Fibroblast of skin of left quadriceps (primary cell): ENCODE data around the gene LRPAP1.
A peak's percentile ranks its signal among the peaks of the same experiment; 100 is the strongest.

Experiments used
- DNase-seq, 2 experiments: peaks; one replicate each; pipeline ENCODE4 v3.0.0-alpha.2; 2013; ENCODE audit warnings: low read depth in 2 of 2

LRPAP1 gene

DNA sequence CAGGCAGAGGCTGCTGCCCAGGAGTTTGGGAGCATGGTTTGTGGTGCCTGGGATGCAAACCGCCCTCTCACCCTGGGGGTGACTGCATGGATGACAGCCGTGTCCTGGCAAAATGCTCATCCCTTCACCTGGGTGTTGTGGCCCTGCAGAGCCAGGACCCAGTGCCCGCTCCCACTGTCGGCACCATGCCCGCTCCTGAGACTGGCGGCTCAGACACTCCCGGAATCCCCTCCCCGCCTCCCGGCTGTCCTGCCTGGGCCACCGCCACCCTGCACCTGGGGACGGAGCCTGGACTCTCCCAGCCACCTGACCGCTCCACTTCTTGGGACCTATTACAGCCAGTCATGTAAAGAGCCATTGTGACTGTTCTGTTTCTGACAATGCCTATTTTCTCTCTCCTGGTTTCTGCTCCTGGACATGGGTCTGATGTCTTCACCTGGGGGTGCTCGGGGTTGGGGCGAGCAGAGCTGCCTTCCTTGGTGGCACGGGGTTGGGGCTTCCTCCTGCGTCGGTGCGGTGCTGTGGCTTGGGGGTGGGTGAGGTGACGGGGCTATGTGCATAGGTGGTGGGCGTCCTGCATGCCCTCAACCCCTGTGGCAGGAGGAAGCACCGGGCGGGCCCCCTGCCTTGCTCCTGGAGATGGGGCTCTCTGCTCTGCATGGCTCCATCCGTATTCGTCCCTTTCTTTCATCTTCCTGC is 30.9 kb downstream of the LRPAP1 start:
- DNase-seq, result no peak

DNA sequence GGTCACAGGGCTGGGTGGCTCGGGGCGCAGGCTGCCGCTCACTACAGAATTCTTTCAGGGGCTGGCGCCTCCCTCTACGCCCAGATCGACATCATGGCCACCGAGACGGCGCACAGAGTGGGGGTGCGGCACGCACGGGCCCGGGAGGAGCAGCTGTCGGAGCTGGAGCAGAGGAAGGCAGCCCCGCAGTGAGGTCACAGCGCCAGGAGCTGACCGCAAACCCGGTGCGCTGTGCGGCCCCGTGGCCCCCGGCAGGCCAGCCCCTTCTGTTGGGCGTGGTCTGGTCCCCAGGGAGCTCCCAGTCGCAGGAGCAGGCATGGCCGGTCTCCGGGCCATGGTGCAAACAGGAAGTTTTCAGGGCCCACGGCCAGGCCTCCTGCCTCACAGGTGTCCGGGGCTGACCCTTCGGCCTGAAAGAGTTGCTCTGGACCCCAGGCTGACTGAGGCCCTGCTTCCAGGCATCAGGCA is 31.6 kb downstream of the LRPAP1 start:
- no peak for DNase-seq

- DNase-seq, result no peak
Observed at GRCh38 chr4:3500111-3500510, 32.1 kb downstream of the LRPAP1 start.

DNA sequence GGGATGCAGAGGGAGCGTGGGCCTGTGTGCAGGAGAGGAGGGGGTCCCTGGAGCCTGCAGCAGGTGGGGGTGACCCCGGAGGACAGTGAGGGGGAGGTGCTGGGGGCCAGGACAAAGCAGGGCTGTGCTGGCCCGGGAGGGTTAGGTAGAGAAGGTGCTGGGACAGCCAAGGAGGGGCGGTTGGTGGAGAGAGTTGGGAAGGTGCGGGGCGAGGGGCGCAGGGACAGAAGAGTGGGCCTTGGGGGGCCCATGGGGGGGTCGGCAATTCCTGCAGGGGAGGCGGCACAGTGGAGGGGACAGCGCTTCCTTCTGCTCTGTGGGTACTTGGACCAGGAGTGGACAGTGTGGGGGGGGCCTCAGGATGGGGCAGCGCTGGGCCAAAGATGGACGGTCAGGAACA is 32.5 kb downstream of the LRPAP1 start:
- DNase-seq, result no peak

DNA sequence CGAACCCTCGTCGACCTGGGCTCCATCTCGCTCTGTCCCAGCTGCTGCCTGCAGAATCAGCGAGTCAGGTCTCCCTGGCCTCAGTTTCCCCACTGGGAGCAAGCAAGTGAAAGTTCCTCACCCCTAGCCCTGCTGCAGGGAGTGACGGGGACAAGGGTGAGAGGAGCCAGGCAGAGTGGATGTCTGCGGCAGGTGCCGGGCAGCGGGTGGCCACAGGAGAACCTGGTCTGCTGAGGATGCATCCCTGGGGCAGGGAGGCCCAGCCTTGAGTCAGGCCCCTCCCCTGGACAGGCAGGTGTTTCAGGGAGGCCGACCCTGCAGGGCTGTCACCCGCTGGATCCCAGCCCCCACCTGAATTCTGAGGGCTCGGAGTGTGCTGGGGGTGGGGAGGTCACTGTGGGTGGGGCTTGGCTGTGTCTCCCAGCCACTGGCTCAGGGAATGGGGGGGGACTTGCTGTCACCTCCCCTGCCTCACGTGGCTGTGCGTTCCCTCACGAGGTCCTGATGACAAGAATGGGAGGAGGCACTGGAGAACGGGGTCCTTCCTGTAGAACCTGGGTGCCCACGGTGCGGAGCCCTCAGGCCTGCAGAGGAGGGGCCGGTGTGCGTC is 33.2 kb downstream of the LRPAP1 start:
- DNase-seq, result no peak

DNA sequence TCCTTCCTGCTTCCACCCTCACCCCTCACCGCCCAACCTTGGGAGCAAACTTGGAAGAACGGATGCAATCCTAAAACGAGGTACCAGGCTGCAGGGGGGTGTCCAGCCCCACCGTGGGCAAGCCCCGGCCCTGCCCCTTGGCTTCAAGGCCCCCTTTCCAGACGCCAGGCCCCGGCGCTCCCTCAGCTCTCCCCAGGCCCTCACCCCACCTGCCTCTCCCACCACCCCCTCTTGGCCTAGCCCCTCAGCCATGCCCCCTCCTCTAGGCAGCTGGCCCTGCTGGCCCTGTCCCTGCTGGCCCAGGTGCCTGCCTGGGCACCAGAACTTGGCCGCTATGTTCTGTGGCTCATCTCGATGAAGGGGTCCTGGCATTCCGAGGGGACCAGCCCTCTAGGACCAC is 33.8 kb downstream of the LRPAP1 start:
- DNase-seq, result no peak

GRCh38 chr4:3497523-3498389 is 34.5 kb downstream of the LRPAP1 start:
- DNase-seq, result no peak

- no peak for DNase-seq
Observed at GRCh38 chr4:3497095-3497494, 35.1 kb downstream of the LRPAP1 start.

- no peak for DNase-seq
Observed at GRCh38 chr4:3496021-3496420, 36.2 kb downstream of the LRPAP1 start.

- DNase-seq, result no peak
Observed at GRCh38 chr4:3495204-3495975, 36.8 kb downstream of the LRPAP1 start.

GRCh38 chr4:3494462-3494871 is 37.8 kb downstream of the LRPAP1 start:
- no peak for DNase-seq

DNA sequence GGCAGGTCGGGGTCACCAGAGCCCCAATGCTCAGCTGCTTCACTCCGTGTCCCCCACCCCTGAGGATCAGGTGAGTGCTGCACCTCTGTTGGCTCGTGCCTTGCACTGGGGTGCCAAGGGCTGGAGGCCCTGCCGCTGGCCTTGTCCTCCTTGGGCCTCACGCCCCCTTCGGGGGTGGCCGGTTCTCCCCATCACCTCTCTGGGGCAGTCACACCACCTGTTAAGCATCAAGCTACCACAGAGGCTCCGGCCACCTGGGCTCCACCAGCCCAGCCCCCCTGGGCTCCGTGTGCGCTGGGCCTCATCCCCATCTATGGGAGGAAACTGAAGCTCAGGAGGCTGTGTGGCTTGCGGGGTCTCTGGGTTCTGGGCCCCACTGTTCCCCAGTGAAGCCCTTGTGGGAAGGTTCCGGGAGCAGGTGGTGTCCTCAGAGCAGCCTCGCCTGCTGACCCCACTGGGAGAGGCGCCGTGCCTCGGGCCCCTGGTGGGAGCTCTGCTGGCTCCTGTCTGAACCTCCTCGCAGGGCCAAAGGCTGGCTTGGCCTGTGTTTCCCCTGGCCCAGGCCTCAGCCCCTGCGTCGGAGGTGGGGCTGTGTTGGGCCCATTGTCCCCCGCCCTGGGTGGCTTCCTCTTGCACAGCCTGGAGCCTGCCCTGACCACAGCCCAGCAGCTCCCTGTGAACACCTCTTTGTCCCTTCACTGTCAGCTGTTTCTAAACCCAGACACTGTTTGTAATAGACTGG is 38.3 kb downstream of the LRPAP1 start:
- no peak for DNase-seq

GRCh38 chr4:3492741-3493719 is 39.2 kb downstream of the LRPAP1 start:
- no peak for DNase-seq

DNA sequence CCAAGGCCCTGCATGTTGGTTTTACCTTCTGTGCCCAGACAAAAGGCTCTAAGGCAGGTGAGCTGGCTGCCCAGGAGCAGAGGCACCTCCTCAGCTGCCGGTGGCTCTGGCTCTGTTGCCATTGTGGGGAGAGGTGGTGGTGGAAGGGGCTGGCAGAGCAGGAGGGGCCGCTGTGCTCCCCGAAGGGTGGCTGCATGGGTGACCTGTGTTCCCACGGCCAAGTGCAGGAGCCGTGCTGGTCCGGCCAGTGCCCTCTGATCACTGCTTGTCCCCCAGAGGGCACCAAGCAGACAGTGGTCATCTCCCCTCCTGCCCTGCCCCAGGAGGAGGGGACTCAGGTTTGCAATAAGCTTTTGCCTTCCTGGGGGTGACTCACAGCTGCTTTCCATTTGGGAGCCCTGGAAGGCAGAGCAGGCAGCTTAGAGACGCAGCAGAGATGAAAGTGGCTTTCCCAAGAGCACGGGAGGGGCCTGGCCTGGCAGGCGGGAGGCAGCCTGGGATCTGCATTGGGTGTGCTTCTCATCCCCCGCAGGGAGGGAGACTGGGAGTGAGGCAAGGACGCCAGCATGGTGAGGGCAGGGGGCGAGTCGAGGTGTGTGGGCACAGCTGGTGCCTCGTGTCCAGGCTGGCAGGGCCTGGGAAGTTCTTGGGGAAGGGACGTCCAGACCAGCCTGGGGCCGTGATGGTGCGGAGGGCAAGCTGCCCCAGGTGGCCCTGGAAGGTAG is 40.4 kb downstream of the LRPAP1 start:
- peak; percentile 16 to 23 for DNase-seq

GRCh38 chr4:3489451-3489962 is 42.7 kb downstream of the LRPAP1 start:
- DNase-seq, result no peak

DNA sequence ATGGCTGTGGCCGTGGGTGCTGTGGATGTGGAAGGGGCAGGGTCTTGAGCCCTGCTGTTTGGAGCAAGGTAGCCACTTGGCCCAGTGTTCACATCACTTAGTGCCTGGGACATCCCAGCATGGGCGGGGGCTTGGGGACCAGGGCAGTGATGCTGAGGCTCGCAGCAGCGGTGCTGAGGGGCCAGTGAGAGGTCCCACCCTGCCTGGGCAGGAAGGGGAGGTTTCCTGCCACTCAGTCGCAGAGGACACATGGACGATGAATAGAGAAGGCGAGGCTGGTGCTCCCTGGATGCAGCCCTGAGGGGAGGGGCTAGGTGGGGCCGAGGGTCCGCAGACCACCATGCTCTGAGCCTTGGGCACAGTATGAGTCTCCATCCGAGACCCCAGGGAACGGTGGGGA is 43.4 kb downstream of the LRPAP1 start:
- no peak for DNase-seq

- no peak for DNase-seq
Observed at GRCh38 chr4:3487861-3488260, 44.4 kb downstream of the LRPAP1 start.

DNA sequence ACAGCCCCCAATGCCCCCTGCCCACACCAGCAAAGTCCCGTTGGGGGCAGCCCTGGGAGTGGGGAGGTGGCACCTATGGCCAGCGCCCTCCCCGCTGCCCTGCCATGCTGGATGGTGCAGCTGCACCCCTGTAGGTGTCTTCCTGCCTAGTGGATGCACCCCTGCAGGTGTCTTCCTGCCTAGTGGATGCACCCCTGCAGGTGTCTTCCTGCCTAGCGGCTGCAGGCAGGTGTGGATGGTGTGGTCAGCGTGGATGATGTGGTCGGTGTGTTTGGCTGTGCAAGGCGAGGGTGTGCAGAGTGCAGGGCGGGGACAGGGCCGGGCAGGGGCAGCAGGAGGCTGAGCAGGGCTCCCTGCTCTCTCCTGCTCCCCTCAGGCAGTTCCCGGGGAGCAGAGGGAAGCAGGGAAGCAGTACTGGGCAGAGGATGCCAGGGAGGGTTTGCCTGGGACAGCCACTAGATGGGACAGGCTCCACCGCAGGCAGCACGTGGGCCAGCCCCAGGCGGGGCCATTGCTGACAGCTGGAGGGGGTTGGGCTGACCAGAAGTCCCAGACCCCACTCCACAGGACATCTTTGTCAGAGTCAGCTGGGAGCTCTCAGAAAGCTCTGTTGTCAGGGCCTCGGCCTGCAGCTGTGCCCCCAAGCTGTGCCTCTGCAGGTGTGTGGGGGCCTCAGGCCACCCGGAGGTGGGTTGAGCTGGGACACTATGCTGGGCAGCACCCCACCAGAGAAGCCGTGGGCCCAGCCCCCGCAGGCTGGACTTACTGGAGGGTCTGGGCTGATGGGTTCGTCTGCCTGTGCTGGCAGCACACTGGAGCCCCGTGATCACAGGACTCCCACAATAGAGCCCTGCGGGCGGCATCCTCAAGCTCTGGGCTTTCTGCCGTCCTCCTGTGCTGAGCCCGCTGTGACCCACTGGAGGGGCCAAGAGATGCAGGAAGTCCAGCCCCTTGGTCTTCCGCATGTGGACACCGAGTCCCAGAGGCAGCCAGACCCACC is 45.4 kb downstream of the LRPAP1 start:
- DNase-seq, result no peak
